A549 (cell line): ENCODE measurements around the gene CX3CL1.

ENCODE experiments used
- ESRRA ChIP-seq: fragments of 150-350 bp; IDR thresholded peaks from 2 replicates; pipeline ENCODE4 v1.6.1; 2014; ENCODE audit warnings: mild to moderate bottlenecking, low read length, borderline replicate concordance
- POLR2A ChIP-seq: IDR thresholded peaks from 2 replicates; pipeline ENCODE4 v1.6.1; 2012; ENCODE audit warnings: mild to moderate bottlenecking, low read length
- RFX5 ChIP-seq: fragments of 450-650 bp; IDR thresholded peaks from 2 replicates; pipeline ENCODE4 v1.7.1; 2014; ENCODE audit warnings: antibody characterized with exemption, mild to moderate bottlenecking, moderate library complexity
- ZSCAN20 ChIP-seq: fragments of 250-450 bp; sonication (Bioruptor Pico); IDR thresholded peaks from 2 replicates; pipeline ENCODE4 v1.8.0; 2022; ENCODE audit warnings: mild to moderate bottlenecking, moderate library complexity
- TF ChIP-seq, protein P1 (sequence below): fragments of >200 bp; sonication (Bioruptor Twin); formaldehyde crosslinking; IDR thresholded peaks from 3 replicates; pipeline ENCODE4 v1.6.1; 2016
- TF ChIP-seq, protein P2 (sequence below): fragments of >200 bp; sonication (Bioruptor Twin); formaldehyde crosslinking; IDR thresholded peaks from 3 replicates; pipeline ENCODE4 v1.5.1; 2016
- TF ChIP-seq, protein P3 (sequence below): IDR thresholded peaks from 2 replicates; pipeline ENCODE4 v1.6.1; 2012
- TF ChIP-seq, protein P4 (sequence below): fragments of 150-350 bp; IDR thresholded peaks from 2 replicates; pipeline ENCODE4 v1.6.1; 2014; ENCODE audit warnings: low read depth, mild to moderate bottlenecking, low read length

DNA sequence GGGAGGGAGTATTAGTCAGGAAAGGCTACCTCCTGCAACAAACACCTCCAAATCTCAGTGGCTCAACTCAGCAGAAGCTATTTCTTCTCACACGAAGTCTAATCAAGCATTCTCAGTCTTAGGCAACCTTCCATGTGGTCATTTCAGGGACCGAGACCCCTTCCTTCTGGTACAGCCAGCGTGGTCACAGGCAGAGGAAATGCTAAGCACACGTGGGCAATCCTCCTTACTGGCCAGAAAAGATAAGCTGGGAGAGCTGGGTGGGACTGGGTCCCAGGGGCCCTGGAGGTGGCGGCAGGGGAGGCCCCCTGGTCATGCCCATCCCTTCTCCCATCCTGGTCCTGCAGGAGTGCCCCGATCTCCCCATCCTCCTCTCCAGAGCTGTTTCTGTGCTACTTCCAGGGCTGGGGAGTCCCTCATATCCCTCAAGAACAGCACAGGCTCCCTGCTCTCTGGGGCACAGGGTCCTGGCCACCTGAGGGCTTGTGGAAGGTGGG lies 5.7 kb upstream of the CX3CL1 start:
- TF ChIP-seq, protein P1, sequence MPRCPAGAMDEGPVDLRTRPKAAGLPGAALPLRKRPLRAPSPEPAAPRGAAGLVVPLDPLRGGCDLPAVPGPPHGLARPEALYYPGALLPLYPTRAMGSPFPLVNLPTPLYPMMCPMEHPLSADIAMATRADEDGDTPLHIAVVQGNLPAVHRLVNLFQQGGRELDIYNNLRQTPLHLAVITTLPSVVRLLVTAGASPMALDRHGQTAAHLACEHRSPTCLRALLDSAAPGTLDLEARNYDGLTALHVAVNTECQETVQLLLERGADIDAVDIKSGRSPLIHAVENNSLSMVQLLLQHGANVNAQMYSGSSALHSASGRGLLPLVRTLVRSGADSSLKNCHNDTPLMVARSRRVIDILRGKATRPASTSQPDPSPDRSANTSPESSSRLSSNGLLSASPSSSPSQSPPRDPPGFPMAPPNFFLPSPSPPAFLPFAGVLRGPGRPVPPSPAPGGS = no peak
- TF ChIP-seq, protein P2, sequence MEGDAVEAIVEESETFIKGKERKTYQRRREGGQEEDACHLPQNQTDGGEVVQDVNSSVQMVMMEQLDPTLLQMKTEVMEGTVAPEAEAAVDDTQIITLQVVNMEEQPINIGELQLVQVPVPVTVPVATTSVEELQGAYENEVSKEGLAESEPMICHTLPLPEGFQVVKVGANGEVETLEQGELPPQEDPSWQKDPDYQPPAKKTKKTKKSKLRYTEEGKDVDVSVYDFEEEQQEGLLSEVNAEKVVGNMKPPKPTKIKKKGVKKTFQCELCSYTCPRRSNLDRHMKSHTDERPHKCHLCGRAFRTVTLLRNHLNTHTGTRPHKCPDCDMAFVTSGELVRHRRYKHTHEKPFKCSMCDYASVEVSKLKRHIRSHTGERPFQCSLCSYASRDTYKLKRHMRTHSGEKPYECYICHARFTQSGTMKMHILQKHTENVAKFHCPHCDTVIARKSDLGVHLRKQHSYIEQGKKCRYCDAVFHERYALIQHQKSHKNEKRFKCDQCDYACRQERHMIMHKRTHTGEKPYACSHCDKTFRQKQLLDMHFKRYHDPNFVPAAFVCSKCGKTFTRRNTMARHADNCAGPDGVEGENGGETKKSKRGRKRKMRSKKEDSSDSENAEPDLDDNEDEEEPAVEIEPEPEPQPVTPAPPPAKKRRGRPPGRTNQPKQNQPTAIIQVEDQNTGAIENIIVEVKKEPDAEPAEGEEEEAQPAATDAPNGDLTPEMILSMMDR = no peak
- TF ChIP-seq, protein P3, sequence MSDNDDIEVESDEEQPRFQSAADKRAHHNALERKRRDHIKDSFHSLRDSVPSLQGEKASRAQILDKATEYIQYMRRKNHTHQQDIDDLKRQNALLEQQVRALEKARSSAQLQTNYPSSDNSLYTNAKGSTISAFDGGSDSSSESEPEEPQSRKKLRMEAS = no peak
- TF ChIP-seq ZSCAN20 (CRISPR knock-in tag) (no peak), POLR2A (no peak), ESRRA (no peak), RFX5 (no peak)
- TF ChIP-seq, protein P4, sequence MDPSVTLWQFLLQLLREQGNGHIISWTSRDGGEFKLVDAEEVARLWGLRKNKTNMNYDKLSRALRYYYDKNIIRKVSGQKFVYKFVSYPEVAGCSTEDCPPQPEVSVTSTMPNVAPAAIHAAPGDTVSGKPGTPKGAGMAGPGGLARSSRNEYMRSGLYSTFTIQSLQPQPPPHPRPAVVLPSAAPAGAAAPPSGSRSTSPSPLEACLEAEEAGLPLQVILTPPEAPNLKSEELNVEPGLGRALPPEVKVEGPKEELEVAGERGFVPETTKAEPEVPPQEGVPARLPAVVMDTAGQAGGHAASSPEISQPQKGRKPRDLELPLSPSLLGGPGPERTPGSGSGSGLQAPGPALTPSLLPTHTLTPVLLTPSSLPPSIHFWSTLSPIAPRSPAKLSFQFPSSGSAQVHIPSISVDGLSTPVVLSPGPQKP = no peak
